Stimulated activated CD4-positive, alpha-beta T cell treated with anti-CD3 and anti-CD28 coated beads, Interleukin-15, amount 100 ng/mL, for 24 hours (primary cell): Measurements from ENCODE around the gene ABCC12.
"Not testable (repeated sequence)": the region's sequence is repeated elsewhere in the genome, so short reads cannot be mapped to it uniquely, and the experiment has no call there.

ENCODE experiments used
- DNase-seq: peaks from one replicate; pipeline ENCODE4 v3.0.0-alpha.2; 2020

Gene ABCC12

GRCh38 chr16:48155926-48156789 lies at the start of gene ABCC12:
Gene ABCC12, minus strand, starts transcription at chr16:48155993. Its CDS starts 9,569 bp downstream, at chr16:48146424.
- no peak for DNase-seq

- DNase-seq, result no peak
Measured at GRCh38 chr16:48204825-48205151, 49.0 kb upstream of the ABCC12 start.

GRCh38 chr16:48203974-48204824 lies 48.4 kb upstream of the ABCC12 start:
- no peak for DNase-seq

- no peak for DNase-seq
Measured at GRCh38 chr16:48201515-48202201, 45.9 kb upstream of the ABCC12 start.

GRCh38 chr16:48197294-48197693 lies 41.5 kb upstream of the ABCC12 start:
- no peak for DNase-seq

- DNase-seq, result no peak
Measured at GRCh38 chr16:48194828-48195556, 39.2 kb upstream of the ABCC12 start.

- no peak for DNase-seq
Measured at GRCh38 chr16:48193846-48194245, 38.1 kb upstream of the ABCC12 start.

GRCh38 chr16:48188449-48189102 lies 32.8 kb upstream of the ABCC12 start:
- DNase-seq, result no peak

- no peak for DNase-seq
Measured at GRCh38 chr16:48187779-48188178, 32.0 kb upstream of the ABCC12 start.

- DNase-seq, result no peak
Measured at GRCh38 chr16:48184681-48185080, 28.9 kb upstream of the ABCC12 start.

- no peak for DNase-seq
Measured at GRCh38 chr16:48182979-48183537, 27.3 kb upstream of the ABCC12 start.

GRCh38 chr16:48181746-48182520 lies 26.1 kb upstream of the ABCC12 start:
- DNase-seq, result not testable (repeated sequence)

GRCh38 chr16:48180868-48181480 lies 25.2 kb upstream of the ABCC12 start:
- DNase-seq, result no peak

GRCh38 chr16:48176635-48177408 lies 21.0 kb upstream of the ABCC12 start:
- no peak for DNase-seq

- DNase-seq, result no peak
Measured at GRCh38 chr16:48173889-48174288, 18.1 kb upstream of the ABCC12 start.

GRCh38 chr16:48172682-48173081 lies 16.9 kb upstream of the ABCC12 start:
- no peak for DNase-seq

- no peak for DNase-seq
Measured at GRCh38 chr16:48169896-48170295, 14.1 kb upstream of the ABCC12 start.

GRCh38 chr16:48168075-48168474 lies 12.3 kb upstream of the ABCC12 start:
- DNase-seq, result no peak

- DNase-seq, result not testable (repeated sequence)
Measured at GRCh38 chr16:48166617-48167016, 10.8 kb upstream of the ABCC12 start.
